ENCODE measurements around the gene STOX2. TPM values are rescaled to one million over a fixed set of nuclear protein-coding genes. Genes with fewer than 3 reads are reported as not detected.

The STOX2 gene
- total and polyA plus RNA-seq, 2 donors = 1.3 to 5.3 TPM

DNA sequence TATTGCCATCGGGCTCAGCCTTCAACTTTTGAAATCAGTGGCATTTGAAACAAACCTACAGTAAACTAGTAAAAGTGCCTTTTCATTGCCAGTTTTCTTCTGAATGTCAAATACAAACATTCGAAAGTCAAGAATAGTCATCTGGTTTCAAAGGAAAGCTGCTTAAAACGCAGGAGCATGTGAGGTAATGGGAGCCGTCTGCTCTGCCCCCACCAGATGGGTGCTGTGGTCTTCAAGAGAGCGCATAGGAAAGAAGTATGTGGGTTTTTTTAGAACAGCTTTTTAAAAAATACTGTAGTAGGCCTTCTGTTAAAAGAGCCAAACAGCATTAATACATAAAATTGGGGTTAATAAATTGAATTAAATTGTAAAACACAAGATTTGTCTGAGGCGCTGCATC is 88.6 kb downstream of the STOX2 start:
- WGBS = 67% methylated on average over 6 of the region's 6 CpGs
- Histone ChIP-seq H3K36me3 (ENCODE audit: control insufficient read depth in 2 of 2, insufficient read depth in 2 of 2, low read length in 1 of 2) (no peaks in the 10 kb centered on the region), H3K27me3 (ENCODE audit: control insufficient read depth in 2 of 2, insufficient read depth in 1 of 2, low read length in 1 of 2) (no peaks in the 10 kb centered on the region), H3K4me1 (ENCODE audit: control insufficient read depth in 2 of 2, insufficient read depth in 2 of 2, low read length in 2 of 2) (peaks cover 0 to 3% of the 10 kb centered on the region in 2 donors), H3K27ac (ENCODE audit: low read depth in 1 of 2, low read length in 1 of 2) (no peak overlapping the region), H3K9me3 (ENCODE audit: control insufficient read depth in 2 of 2, insufficient read depth in 1 of 2, low read length in 1 of 2) (peaks cover 0 to 1% of the 10 kb centered on the region in 2 donors), H3K4me3 (ENCODE audit: low read length in 2 of 2) (no peak overlapping the region)
- no peak for DNase-seq (ENCODE audit: low read depth in 6 of 9, low spot score in 9 of 9)

DNA sequence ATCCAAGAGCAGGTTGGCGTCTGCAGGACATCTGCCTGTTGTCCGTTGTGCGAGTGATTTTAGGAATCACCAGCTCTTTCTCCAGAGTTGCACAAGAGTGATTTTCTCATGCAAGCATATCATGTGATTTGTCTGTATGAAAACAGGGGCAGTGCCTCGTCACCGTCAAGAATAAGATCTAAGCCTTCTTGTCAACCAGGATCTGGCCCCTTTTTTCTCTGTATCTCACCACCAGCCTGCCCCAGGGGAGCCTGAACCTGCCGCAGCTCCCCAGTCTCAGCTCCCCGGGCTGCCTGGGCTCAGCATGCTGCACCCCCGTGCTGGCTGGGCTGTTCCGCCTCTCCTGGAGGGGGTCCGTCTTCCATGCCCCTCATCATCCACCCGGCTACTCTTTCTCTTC is 90.5 kb downstream of the STOX2 start:
- Histone ChIP-seq H3K4me1 (ENCODE audit: control insufficient read depth in 2 of 2, insufficient read depth in 2 of 2, low read length in 2 of 2) (peaks cover 0 to 3% of the 10 kb centered on the region in 2 donors), H3K36me3 (ENCODE audit: control insufficient read depth in 2 of 2, insufficient read depth in 2 of 2, low read length in 1 of 2) (no peaks in the 10 kb centered on the region), H3K27me3 (ENCODE audit: control insufficient read depth in 2 of 2, insufficient read depth in 1 of 2, low read length in 1 of 2) (no peaks in the 10 kb centered on the region), H3K27ac (ENCODE audit: low read depth in 1 of 2, low read length in 1 of 2) (no peak overlapping the region), H3K4me3 (ENCODE audit: low read length in 2 of 2) (no peak overlapping the region), H3K9me3 (ENCODE audit: control insufficient read depth in 2 of 2, insufficient read depth in 1 of 2, low read length in 1 of 2) (no peaks in the 10 kb centered on the region)
- 93% methylated on average over 11 of the region's 11 CpGs for WGBS
- DNase-seq (ENCODE audit: low read depth in 6 of 9, low spot score in 9 of 9) = no peak

DNA sequence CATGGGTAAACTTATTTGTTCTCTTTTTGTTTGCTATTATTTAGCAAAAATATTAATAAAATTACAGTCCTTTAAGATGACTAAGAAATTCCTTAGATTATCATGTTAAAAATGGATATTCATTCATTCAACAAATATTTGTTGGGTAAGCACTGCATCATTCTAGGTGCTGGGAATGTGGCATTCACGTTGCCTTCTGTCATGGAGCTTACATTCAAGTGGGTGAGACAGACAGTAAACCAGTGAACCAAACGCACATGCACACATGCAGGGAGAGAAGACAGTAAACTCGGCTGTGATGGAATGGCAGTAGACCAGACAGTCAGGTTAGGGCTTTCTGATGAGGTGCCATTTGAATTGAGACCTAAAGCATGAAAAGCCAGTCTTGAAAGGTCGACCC is 91.8 kb downstream of the STOX2 start:
- peaks cover 0 to 3% of the 10 kb centered on the region in 2 donors for H3K4me1 ChIP-seq (ENCODE audit: control insufficient read depth in 2 of 2, insufficient read depth in 2 of 2, low read length in 2 of 2)
- WGBS = 95% methylated on average over 4 of the region's 4 CpGs
- no peaks in the 10 kb centered on the region for H3K9me3 ChIP-seq (ENCODE audit: control insufficient read depth in 2 of 2, insufficient read depth in 1 of 2, low read length in 1 of 2)
- DNase-seq (ENCODE audit: low read depth in 6 of 9, low spot score in 9 of 9) = no peak
- no peaks in the 10 kb centered on the region for H3K36me3 ChIP-seq (ENCODE audit: control insufficient read depth in 2 of 2, insufficient read depth in 2 of 2, low read length in 1 of 2)
- H3K27me3 ChIP-seq (ENCODE audit: control insufficient read depth in 2 of 2, insufficient read depth in 1 of 2, low read length in 1 of 2) = no peaks in the 10 kb centered on the region
- no peak overlapping the region for H3K27ac ChIP-seq (ENCODE audit: low read depth in 1 of 2, low read length in 1 of 2)
- no peak overlapping the region for H3K4me3 ChIP-seq (ENCODE audit: low read length in 2 of 2)

DNA sequence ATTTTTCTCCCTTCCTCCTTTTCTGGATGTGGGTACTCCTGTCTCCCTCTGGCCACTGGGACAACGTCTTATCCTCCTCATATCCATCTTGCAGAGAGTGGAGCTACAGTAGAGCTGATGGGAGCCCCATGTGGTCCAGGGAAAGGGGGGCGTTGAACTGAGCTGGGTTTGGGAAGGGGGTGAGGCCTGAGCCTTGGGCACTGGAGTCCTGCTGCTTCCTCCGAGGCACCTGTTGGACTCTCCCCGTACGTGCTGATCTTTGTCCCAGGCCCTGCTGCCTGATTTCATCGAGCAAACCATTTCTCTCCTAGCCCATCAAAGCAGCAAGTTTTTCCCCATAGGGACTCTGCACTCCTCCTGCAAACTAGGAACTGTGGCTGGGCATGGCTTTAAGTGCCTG is 94.3 kb downstream of the STOX2 start:
- H3K4me1 ChIP-seq (ENCODE audit: control insufficient read depth in 2 of 2, insufficient read depth in 2 of 2, low read length in 2 of 2) = peaks cover 0 to 3% of the 10 kb centered on the region in 2 donors
- no peak overlapping the region for H3K27ac ChIP-seq (ENCODE audit: low read depth in 1 of 2, low read length in 1 of 2)
- no peaks in the 10 kb centered on the region for H3K27me3 ChIP-seq (ENCODE audit: control insufficient read depth in 2 of 2, insufficient read depth in 1 of 2, low read length in 1 of 2)
- no peak overlapping the region for H3K4me3 ChIP-seq (ENCODE audit: low read length in 2 of 2)
- H3K9me3 ChIP-seq (ENCODE audit: control insufficient read depth in 2 of 2, insufficient read depth in 1 of 2, low read length in 1 of 2) = no peaks in the 10 kb centered on the region
- no peaks in the 10 kb centered on the region for H3K36me3 ChIP-seq (ENCODE audit: control insufficient read depth in 2 of 2, insufficient read depth in 2 of 2, low read length in 1 of 2)
- WGBS = 97% methylated on average over 6 of the region's 6 CpGs
- DNase-seq (ENCODE audit: low read depth in 6 of 9, low spot score in 9 of 9) = no peak

DNA sequence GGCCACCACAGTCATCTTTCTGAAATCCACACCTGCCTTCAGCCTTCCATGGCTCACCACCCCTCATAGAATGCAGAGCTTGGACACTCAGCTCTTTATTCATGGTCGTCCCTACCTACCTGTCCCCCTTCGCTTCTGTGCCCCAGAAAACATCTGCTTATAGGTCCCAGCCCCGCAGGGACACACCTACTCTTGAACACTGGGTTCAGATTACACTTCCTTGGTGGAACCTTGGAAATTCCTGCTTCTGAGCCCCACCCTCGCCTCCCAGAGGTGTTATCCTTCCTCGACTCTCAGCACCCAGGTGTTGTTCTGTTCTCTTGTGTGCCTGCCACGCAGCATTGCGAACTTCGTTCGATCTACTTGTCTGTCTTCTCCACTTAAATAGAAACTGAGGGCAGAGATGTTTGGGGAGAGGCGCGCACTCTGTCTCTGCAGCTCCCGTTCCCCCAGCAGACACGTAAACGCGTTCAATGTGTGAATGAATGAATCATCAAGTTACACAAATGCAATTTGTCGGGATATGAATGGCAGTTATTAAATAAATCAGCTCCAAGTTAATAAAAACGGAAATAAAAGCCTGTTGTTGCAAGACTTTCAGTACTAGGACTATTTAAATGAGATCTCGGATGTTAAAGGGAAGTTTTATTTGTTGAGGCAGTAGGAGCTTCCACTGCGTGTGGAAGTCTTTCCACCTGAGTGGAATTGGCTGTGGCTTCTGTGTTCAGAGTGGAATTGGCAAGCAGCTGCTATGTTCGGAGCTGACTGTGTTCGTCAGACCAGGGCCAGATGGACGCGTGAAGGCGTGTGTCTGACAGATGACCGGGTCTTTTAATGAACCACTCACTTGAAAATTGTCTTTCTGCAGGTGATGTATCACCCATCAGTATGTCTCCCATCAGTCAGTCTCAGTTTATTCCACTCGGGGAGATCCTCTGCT is 95.6 kb downstream of the STOX2 start:
- H3K27ac ChIP-seq (ENCODE audit: low read depth in 1 of 2, low read length in 1 of 2) = no peak overlapping the region
- no peak for DNase-seq (ENCODE audit: low read depth in 6 of 9, low spot score in 9 of 9)
- no peak overlapping the region for H3K4me3 ChIP-seq (ENCODE audit: low read length in 2 of 2)
- H3K36me3 ChIP-seq (ENCODE audit: control insufficient read depth in 2 of 2, insufficient read depth in 2 of 2, low read length in 1 of 2) = no peaks in the 10 kb centered on the region
- WGBS = 94% methylated on average over 26 of the region's 26 CpGs
- H3K27me3 ChIP-seq (ENCODE audit: control insufficient read depth in 2 of 2, insufficient read depth in 1 of 2, low read length in 1 of 2) = no peaks in the 10 kb centered on the region
- H3K4me1 ChIP-seq (ENCODE audit: control insufficient read depth in 2 of 2, insufficient read depth in 2 of 2, low read length in 2 of 2) = no peaks in the 10 kb centered on the region
- H3K9me3 ChIP-seq (ENCODE audit: control insufficient read depth in 2 of 2, insufficient read depth in 1 of 2, low read length in 1 of 2) = no peaks in the 10 kb centered on the region

DNA sequence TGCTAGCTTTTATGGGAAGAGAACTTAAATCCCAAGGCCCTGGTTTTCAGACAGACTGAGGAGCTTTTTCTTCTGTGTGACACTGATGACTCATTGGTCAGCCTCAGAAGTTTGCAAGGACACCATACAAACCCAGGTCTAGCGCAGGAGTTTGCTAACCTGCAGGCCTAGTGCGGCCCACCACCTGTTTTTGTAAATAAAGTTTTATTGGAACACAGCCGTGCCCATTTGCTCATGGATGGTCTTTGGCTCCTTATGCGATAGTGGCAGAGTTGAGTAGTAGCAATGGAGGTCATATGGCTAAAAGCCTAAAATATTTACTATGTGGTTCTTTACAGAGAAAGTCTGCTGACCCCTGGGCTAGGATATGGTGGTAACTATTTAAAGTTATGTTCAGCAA is 98.3 kb downstream of the STOX2 start:
- 98% methylated on average over 4 of the region's 4 CpGs for WGBS
- no peak for DNase-seq (ENCODE audit: low read depth in 6 of 9, low spot score in 9 of 9)
- Histone ChIP-seq H3K36me3 (ENCODE audit: control insufficient read depth in 2 of 2, insufficient read depth in 2 of 2, low read length in 1 of 2) (no peaks in the 10 kb centered on the region), H3K9me3 (ENCODE audit: control insufficient read depth in 2 of 2, insufficient read depth in 1 of 2, low read length in 1 of 2) (peaks cover 0 to 4% of the 10 kb centered on the region in 2 donors), H3K4me3 (ENCODE audit: low read length in 2 of 2) (no peak overlapping the region), H3K27ac (ENCODE audit: low read depth in 1 of 2, low read length in 1 of 2) (no peak overlapping the region), H3K27me3 (ENCODE audit: control insufficient read depth in 2 of 2, insufficient read depth in 1 of 2, low read length in 1 of 2) (no peaks in the 10 kb centered on the region), H3K4me1 (ENCODE audit: control insufficient read depth in 2 of 2, insufficient read depth in 2 of 2, low read length in 2 of 2) (no peaks in the 10 kb centered on the region)

DNA sequence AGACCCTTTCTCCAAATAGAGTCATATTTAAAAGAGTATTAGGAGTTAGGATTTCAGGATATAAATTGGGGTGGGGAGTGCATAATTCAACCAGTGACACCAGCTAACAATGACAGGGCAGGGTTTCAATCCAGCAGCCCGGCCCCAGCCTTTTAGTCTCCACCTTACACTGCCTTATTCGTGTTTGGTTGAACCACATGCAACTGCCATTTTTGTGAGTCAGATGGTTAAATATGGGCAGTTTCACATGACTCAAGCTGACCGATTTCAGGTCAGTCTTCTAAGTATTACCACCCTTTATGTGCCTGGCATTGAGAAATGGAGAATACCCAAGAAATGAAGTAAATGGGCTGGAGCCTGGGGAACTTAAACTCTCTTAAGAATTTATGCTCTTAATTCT is 102.8 kb downstream of the STOX2 start:
- Histone ChIP-seq H3K9me3 (ENCODE audit: control insufficient read depth in 2 of 2, insufficient read depth in 1 of 2, low read length in 1 of 2) (peaks cover 0 to 17% of the 10 kb centered on the region in 2 donors), H3K27me3 (ENCODE audit: control insufficient read depth in 2 of 2, insufficient read depth in 1 of 2, low read length in 1 of 2) (no peaks in the 10 kb centered on the region), H3K4me3 (ENCODE audit: low read length in 2 of 2) (no peak overlapping the region), H3K36me3 (ENCODE audit: control insufficient read depth in 2 of 2, insufficient read depth in 2 of 2, low read length in 1 of 2) (no peaks in the 10 kb centered on the region), H3K27ac (ENCODE audit: low read depth in 1 of 2, low read length in 1 of 2) (no peak overlapping the region), H3K4me1 (ENCODE audit: control insufficient read depth in 2 of 2, insufficient read depth in 2 of 2, low read length in 2 of 2) (peaks cover 5 to 16% of the 10 kb centered on the region in 2 donors)
- no peak for DNase-seq (ENCODE audit: low read depth in 6 of 9, low spot score in 9 of 9)
- WGBS = 93% methylated on average over 3 of the region's 3 CpGs

DNA sequence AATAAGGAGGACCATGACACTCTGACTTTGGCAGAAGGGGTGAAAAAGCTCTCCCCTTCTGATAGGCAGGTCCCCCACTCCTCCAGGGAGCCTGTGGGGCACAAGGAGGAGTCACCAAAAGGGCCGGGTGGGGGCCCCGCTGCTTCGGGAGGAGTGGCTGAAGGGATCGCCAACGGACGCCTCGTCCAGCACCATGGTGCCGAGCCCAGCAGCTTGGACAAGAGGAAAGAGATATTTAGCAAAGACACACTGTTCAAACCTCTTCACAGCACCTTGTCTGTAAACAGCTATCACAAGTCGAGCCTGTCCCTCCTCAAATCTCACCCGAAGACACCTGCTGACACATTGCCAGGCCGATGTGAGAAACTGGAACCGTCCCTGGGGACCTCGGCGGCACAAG is 105.6 kb downstream of the STOX2 start:
- no peak for DNase-seq (ENCODE audit: low read depth in 6 of 9, low spot score in 9 of 9)
- Histone ChIP-seq H3K36me3 (ENCODE audit: control insufficient read depth in 2 of 2, insufficient read depth in 2 of 2, low read length in 1 of 2) (no peaks in the 10 kb centered on the region), H3K27ac (ENCODE audit: low read depth in 1 of 2, low read length in 1 of 2) (no peak overlapping the region), H3K4me1 (ENCODE audit: control insufficient read depth in 2 of 2, insufficient read depth in 2 of 2, low read length in 2 of 2) (peaks cover 6 to 28% of the 10 kb centered on the region in 2 donors), H3K9me3 (ENCODE audit: control insufficient read depth in 2 of 2, insufficient read depth in 1 of 2, low read length in 1 of 2) (peaks cover 0 to 17% of the 10 kb centered on the region in 2 donors), H3K27me3 (ENCODE audit: control insufficient read depth in 2 of 2, insufficient read depth in 1 of 2, low read length in 1 of 2) (no peaks in the 10 kb centered on the region), H3K4me3 (ENCODE audit: low read length in 2 of 2) (no peak overlapping the region)
- 98% methylated on average over 14 of the region's 14 CpGs for WGBS

DNA sequence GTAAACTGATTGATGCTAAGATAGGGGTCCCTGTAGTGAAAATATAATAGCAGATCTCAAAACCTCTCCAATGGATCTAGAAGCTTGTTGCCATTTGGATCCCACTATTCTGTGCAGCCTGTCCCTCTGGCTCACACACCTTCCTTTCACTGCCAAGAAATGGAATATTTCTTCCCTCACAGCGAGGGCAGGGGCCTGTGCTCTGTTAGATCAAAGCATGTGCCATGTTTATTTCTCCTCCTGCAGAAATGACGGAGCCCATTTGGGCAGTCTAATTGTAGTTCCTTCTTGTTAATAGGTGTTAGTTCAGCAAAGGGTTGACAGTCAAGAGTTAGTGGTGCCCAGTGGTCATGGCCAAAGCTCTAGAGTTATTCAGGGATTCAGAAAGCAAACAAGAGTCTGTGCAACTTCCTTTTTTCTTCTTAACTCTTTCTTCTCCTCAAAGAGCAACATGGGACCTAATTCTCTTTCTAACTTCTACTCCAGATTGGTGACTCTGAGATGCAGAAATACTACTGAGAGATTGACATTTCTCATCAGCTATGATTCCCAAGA is 106.8 kb downstream of the STOX2 start:
- WGBS = 92% methylated on average over 2 of the region's 2 CpGs
- no peaks in the 10 kb centered on the region for H3K36me3 ChIP-seq (ENCODE audit: control insufficient read depth in 2 of 2, insufficient read depth in 2 of 2, low read length in 1 of 2)
- DNase-seq (ENCODE audit: low read depth in 6 of 9, low spot score in 9 of 9) = no peak
- peak overlapping the region in 1 of 2 donors; percentile 45 for H3K27ac ChIP-seq (ENCODE audit: low read depth in 1 of 2, low read length in 1 of 2)
- peaks cover 6 to 31% of the 10 kb centered on the region in 2 donors for H3K4me1 ChIP-seq (ENCODE audit: control insufficient read depth in 2 of 2, insufficient read depth in 2 of 2, low read length in 2 of 2)
- no peak overlapping the region for H3K4me3 ChIP-seq (ENCODE audit: low read length in 2 of 2)
- H3K27me3 ChIP-seq (ENCODE audit: control insufficient read depth in 2 of 2, insufficient read depth in 1 of 2, low read length in 1 of 2) = no peaks in the 10 kb centered on the region
- H3K9me3 ChIP-seq (ENCODE audit: control insufficient read depth in 2 of 2, insufficient read depth in 1 of 2, low read length in 1 of 2) = peaks cover 0 to 17% of the 10 kb centered on the region in 2 donors

Data from thymus (tissue), 11 donors.